Prostate gland (tissue), 2 donors: ENCODE results near the gene NOL7. TPM values are rescaled to one million over a fixed set of nuclear protein-coding genes. Genes with fewer than 3 reads are reported as not detected.

Experiments
- DNase-seq: peaks from one replicate; pipeline ENCODE4 v3.0.0-alpha.2; 2019; ENCODE audit warnings: low spot score
- H3K27ac ChIP-seq, 2 donors: fragments of 200-600 bp; sonication (generic); 2 replicates each; pipeline ENCODE4 v1.5.1; 2017 to 2019
- H3K27me3 ChIP-seq: fragments of 200-600 bp; sonication (generic); replicated peaks from 2 replicates; pipeline ENCODE4 v1.5.1; 2019; ENCODE audit not compliant: insufficient read depth
- H3K36me3 ChIP-seq, 2 donors: fragments of 200-600 bp; sonication (generic); 1 replicate in 1 of 2; 2 replicates in 1 of 2; pipeline versions ENCODE4 v1.5.1 to v1.8.1; 2017 to 2019
- H3K4me1 ChIP-seq: fragments of 200-600 bp; sonication (generic); replicated peaks from 2 replicates; pipeline ENCODE4 v1.5.1; 2019
- H3K4me3 ChIP-seq, 2 donors: fragments of 200-600 bp; sonication (generic); 2 replicates each; pipeline ENCODE4 v1.5.1; 2017 to 2019
- H3K9me3 ChIP-seq: fragments of 200-600 bp; sonication (generic); 2 replicates; pipeline ENCODE4 v1.5.1; 2017
- POLR2A ChIP-seq: fragments of 450-650 bp; IDR thresholded peaks from one replicate; pipeline ENCODE4 v1.6.1; 2016; ENCODE audit warnings: antibody characterized with exemption, mild to moderate bottlenecking
- POLR2AphosphoS5 ChIP-seq: sonication (generic); formaldehyde crosslinking; IDR thresholded peaks from one replicate; pipeline ENCODE4 v1.6.1; 2017; ENCODE audit warnings: antibody characterized with exemption
- WGBS: methylation state at CpG from one replicate; pipeline ENCODE4 v1.1.5; 2018; 5-methylcytosine and 5-hydroxymethylcytosine counted together
- intact Hi-C: fragments of 100-400 bp; cut with DNase I; formaldehyde crosslinking; loops from one replicate; pipeline ENCODE4 v1.14.2; 2022
- total RNA-seq, 2 donors: library from RNA; depleted of rRNA; stranded (reverse); fragments of >200 nt; gene quantifications; one replicate each; pipeline ENCODE4 v1.1.0, GENCODE V29; 2016
- TF ChIP-seq, protein P1 (sequence below), 4 experiments: fragments of 200-600 bp in 2 of 4; fragments of 450-650 bp in 2 of 4; sonication (generic) in 2 of 4; IDR thresholded peaks; 1 replicate in 3 of 4; 2 replicates in 1 of 4; pipeline ENCODE4 v1.5.1; 2016 to 2019; ENCODE audit warnings: antibody characterized with exemption in 4 of 4, mild to moderate bottlenecking in 2 of 4, moderate library complexity in 2 of 4

Gene NOL7
- total RNA-seq, 2 donors from 2014 or later = 68.3 to 108 TPM

DNA sequence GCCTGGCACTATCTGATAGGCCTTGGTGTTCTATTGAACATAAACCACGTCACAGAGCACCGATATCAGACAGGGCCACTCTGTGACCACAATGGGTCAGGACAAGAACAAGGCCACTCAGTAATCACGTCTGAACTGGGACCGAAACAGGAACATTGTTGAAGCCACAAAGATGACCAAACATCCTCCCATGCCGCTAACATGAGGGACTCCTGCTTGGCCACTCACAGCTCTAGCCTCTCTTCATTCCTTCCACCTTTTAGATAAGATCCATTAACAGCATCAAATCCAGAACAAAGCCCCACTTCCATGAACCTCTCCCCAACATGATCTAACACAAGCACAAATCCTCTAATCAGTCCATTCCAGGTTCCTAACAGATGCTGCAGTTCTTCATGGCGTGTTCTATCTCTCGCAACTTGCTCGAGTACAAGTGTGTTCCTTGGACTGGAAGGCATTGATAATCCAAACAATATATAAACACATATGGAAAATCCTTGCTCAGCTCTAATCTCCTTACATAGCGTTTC lies 33.4 kb upstream of the NOL7 start:
- no peak for DNase-seq
- Histone ChIP-seq H3K27ac (no peak overlapping the region), H3K4me3 (no peak overlapping the region), H3K9me3 (no peaks in the 10 kb centered on the region), H3K36me3 (no peaks in the 10 kb centered on the region), H3K4me1 (no peaks in the 10 kb centered on the region), H3K27me3 (no peaks in the 10 kb centered on the region)
- TF ChIP-seq POLR2A (no peak), POLR2AphosphoS5 (no peak)
- TF ChIP-seq, protein P1, sequence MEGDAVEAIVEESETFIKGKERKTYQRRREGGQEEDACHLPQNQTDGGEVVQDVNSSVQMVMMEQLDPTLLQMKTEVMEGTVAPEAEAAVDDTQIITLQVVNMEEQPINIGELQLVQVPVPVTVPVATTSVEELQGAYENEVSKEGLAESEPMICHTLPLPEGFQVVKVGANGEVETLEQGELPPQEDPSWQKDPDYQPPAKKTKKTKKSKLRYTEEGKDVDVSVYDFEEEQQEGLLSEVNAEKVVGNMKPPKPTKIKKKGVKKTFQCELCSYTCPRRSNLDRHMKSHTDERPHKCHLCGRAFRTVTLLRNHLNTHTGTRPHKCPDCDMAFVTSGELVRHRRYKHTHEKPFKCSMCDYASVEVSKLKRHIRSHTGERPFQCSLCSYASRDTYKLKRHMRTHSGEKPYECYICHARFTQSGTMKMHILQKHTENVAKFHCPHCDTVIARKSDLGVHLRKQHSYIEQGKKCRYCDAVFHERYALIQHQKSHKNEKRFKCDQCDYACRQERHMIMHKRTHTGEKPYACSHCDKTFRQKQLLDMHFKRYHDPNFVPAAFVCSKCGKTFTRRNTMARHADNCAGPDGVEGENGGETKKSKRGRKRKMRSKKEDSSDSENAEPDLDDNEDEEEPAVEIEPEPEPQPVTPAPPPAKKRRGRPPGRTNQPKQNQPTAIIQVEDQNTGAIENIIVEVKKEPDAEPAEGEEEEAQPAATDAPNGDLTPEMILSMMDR (IDR thresholded peaks at IDR 0.05) = no peak
- intact Hi-C loops = no loop called here
- 86% methylated on average over 9 of the region's 9 CpGs for whole genome bisulfite sequencing

DNA sequence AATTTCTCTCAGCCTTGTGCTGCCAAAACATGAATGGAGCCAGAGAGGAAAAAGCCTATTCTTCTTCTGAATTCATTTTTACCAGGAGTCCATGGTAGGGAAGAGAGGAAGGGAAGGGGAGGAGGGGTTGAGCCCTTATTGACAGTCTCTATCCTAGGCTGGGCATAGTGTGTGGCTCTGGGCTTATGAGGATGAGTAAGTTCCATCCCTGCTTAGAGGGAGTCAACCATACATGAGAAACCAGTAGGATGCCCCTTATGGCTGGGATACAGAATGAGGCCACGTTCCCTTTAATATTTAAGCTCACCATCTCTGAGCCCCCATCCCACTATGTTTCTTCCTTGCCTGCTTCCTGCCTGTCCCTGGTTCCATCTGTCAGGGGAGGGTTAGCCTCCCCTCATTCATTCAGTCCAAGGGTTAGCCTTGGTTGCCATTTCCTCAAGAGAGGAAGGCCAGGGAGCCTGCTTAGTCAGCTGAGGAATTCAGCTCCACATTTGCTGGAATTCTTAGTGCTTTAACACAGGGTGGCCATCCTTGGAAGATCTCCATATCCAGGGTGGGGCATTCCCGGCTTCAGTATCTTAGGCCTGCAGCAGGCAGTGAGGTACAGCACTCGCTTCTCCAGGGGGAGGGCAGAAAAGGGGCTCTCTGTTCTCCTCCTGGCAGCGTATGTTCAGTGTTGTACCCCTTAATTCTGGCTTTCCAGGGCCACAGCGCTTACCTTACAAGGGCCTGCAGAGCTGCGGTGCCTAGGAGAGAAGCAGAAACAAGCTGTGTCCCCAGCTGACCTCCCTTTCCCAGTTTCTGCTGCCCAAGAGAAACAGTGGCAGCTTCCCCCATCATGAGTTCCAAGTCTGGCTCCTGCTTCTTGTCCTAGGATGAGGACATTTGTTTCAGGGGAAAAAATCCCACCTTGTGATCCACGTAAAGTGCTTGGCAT lies 28.3 kb upstream of the NOL7 start:
- 94% methylated on average over 7 of the region's 7 CpGs for WGBS
- TF ChIP-seq POLR2AphosphoS5 = no peak
- TF ChIP-seq POLR2A = no peak
- TF ChIP-seq, protein P1 (IDR thresholded peaks at IDR 0.05) = no peak
- intact Hi-C loops = no loop called here
- Histone ChIP-seq H3K27me3 (no peaks in the 10 kb centered on the region), H3K9me3 (no peaks in the 10 kb centered on the region), H3K27ac (no peak overlapping the region), H3K4me3 (no peak overlapping the region), H3K4me1 (no peaks in the 10 kb centered on the region), H3K36me3 (no peaks in the 10 kb centered on the region)
- no peak for DNase-seq

DNA sequence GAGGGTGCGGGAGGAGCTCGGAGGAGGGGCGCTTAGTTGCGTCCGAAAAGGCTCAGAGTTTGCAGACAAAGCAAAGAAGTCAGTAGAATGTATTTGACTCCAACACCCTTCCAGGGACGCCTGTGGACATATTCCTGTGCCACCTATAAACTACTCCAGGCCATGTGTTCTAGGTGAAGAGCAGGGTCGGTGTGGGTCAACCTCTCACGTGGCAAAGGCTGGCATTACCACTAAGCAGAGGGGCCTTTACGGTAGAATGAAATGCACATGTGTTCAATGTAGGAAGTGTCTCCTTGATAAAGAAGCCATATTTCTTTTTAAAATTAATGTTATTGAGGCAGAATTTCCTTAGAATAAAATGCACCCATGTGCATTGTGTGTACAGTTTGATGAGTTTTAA lies 25.3 kb upstream of the NOL7 start:
- no peaks in the 10 kb centered on the region for H3K36me3 ChIP-seq

DNA sequence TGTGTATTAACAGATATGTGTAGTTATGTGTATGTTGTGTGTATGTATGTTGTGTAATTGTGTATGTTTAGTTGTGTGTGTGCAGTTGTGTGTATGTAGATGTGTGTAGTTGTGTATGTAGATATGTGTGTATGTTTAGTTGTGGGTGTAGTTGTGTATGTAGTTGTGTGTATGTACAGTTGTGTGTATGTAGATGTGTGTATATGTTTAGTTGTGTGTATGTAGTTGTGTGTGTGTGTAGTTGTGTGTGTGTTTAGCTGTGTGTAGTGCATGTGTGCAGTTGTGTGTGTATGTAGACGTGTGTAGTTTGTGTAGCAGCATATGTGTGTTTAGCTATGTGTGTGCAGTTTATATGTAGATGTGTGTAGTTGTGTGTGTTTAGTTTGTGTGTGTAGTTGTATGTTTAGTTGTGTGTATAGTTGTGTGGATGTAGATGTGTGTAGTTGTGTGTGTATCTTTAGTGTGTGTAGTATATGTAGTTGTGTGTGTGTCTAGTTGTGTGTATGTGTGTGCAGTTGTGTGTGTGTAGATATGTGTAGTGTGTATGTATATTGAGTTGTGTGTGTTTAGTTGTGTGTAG lies 24.5 kb upstream of the NOL7 start:
- no peak for TF ChIP-seq POLR2A
- TF ChIP-seq POLR2AphosphoS5 = no peak
- TF ChIP-seq, protein P1 (IDR thresholded peaks at IDR 0.05) = no peak
- H3K9me3 ChIP-seq = no peaks in the 10 kb centered on the region
- no peak overlapping the region for H3K4me3 ChIP-seq
- H3K4me1 ChIP-seq = no peaks in the 10 kb centered on the region
- 89% methylated on average over 1 of the region's 1 CpG for WGBS
- no peak overlapping the region for H3K27ac ChIP-seq
- H3K36me3 ChIP-seq = no peaks in the 10 kb centered on the region
- intact Hi-C loops = no loop called here
- no peak for DNase-seq
- H3K27me3 ChIP-seq = no peaks in the 10 kb centered on the region

More for the DNA sequence above, 25.3 kb upstream of the NOL7 start:
- no peaks in the 10 kb centered on the region for H3K27me3 ChIP-seq
- no peaks in the 10 kb centered on the region for H3K9me3 ChIP-seq
- H3K27ac ChIP-seq = no peak overlapping the region
- intact Hi-C loops = no loop called here
- H3K4me3 ChIP-seq = no peak overlapping the region
- no peaks in the 10 kb centered on the region for H3K4me1 ChIP-seq
- no peak for TF ChIP-seq POLR2A
- TF ChIP-seq POLR2AphosphoS5 = no peak
- TF ChIP-seq, protein P1 (IDR thresholded peaks at IDR 0.05) = no peak
- 90% methylated on average over 9 of the region's 9 CpGs for WGBS
- no peak for DNase-seq
